Osteocyte (in vitro differentiated cells): Measurements from ENCODE around the gene PKP2. TPM values are rescaled to one million over a fixed set of nuclear protein-coding genes. Genes with fewer than 3 reads are reported as not detected.

Experiments used
- DNase-seq: peaks from one replicate; pipeline ENCODE4 v3.0.0; 2021; ENCODE audit warnings: mixed read lengths; ENCODE audit not compliant: unreplicated experiment; ENCODE audit errors: extremely low spot score
- H3K27ac Mint-ChIP-seq: one replicate; pipeline ENCODE4 v1.8.0; 2021; ENCODE audit warnings: mild to moderate bottlenecking, mixed read lengths; ENCODE audit not compliant: unreplicated experiment
- H3K27me3 Mint-ChIP-seq: one replicate; pipeline ENCODE4 v1.8.0; 2021; ENCODE audit warnings: mixed read lengths; ENCODE audit not compliant: unreplicated experiment
- H3K36me3 Mint-ChIP-seq: one replicate; pipeline ENCODE4 v1.8.0; 2021; ENCODE audit warnings: mixed read lengths; ENCODE audit not compliant: unreplicated experiment
- H3K4me1 Mint-ChIP-seq: one replicate; pipeline ENCODE4 v1.8.0; 2021; ENCODE audit warnings: mixed read lengths; ENCODE audit not compliant: unreplicated experiment
- H3K4me3 Mint-ChIP-seq: one replicate; pipeline ENCODE4 v1.8.0; 2021; ENCODE audit warnings: mild to moderate bottlenecking, moderate library complexity, mixed read lengths; ENCODE audit not compliant: unreplicated experiment
- H3K9me3 Mint-ChIP-seq: one replicate; pipeline ENCODE4 v1.8.0; 2021; ENCODE audit warnings: mixed read lengths; ENCODE audit not compliant: unreplicated experiment
- CTCF ChIP-seq: fragments of 200-600 bp; sonication (generic); IDR thresholded peaks from 2 replicates; pipeline ENCODE4 v1.5.0; 2021; ENCODE audit warnings: antibody characterized with exemption, mild to moderate bottlenecking, moderate library complexity
- total RNA-seq: library from RNA; stranded (reverse); gene quantifications from 2 replicates; pipeline ENCODE4 v1.2.1, GENCODE V29; 2021

The PKP2 gene
- total RNA-seq, 1 donor from 2014 or later = 2.1 TPM

DNA sequence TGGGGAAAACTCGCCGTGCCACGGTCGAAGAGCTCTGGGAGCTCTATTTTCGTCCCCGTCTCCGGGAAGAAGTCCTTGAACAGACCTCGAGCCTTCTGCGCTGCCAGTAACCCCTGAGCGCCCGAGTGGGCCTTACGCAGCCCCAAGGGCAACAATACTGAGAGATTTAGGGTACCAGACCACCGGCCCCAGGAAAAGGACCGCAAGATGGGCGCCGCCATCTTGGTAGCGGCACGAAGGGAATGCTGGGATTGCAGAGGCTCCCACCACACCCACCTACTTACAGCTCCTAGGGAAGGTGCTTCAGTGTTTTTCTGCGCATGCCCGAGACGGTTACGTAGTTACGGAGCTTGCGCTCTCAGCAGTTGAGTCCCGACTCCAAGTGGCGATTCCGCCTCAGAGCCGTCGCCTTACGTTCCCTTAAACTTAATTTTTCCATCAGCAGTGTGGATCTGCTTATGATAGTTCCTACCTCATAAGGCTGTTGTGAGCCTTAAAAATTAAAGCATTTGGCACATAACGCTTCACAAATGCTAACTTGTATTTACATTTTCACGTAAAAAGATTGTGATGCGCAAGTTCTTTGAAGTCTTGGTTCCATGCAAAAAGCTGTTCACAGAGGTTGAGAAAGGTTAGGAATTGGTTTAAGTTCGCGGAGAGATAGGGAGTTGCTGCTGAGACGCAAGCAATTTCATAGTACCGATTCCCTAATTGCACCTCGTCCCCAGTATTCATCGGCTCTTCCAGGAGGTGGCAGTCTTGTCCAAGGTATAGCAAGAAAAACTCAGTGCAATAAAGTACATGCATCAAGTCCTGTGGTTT, 140.7 kb downstream of the PKP2 start, which contains the start of gene YARS2:
Gene YARS2, minus strand, starts transcription at position 244 of the 822 bp plus-strand sequence. Its CDS starts 23 bp downstream, at position 221.
- Mint-ChIP-seq H3K4me3 (peak within 1 kb of the TSS; percentile 90), H3K27ac (peak within 1 kb of the TSS; percentile 94), H3K4me1 (peaks cover 20% of the 10 kb centered on the region), H3K27me3 (no peaks in the 10 kb centered on the region), H3K36me3 (peaks cover 18% of the 10 kb centered on the region), H3K9me3 (no peaks in the 10 kb centered on the region)
- DNase-seq = peak; percentile 96
- peak; percentile 94 for TF ChIP-seq CTCF

DNA sequence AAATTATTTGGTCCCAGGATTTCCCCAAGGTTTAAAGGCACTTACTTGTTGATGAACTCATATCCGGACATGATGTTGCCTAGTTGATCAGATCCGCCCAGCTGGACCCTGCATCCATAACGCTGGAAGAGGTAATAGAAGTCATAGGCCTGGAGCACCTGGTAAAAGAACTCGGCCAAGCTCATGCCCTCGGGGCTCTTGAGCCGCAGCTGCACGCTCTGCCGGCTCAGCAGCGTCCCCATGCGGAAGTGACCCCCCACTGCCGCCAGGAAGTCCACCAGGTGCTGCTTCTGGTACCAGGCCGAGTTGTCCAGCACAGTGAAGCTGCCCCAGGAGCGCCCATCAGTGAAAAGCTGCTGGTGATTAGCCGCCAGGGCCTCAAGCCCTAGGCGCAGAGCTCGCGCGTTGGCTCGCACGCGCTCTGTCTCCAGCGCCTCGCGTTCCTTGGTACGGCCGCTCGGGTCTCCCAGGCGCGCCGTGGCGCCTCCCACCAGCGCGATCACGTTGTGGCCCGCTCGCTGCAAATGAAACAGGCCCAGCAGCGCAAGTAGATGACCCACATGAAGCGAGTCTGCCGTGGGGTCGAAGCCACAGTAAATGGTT, 141.4 kb downstream of the PKP2 start:
- no peaks in the 10 kb centered on the region for H3K27me3 Mint-ChIP-seq
- peaks cover 23% of the 10 kb centered on the region for H3K36me3 Mint-ChIP-seq
- peak overlapping the region; percentile 94 for H3K27ac Mint-ChIP-seq
- DNase-seq = peak; percentile 91
- peak overlapping the region; percentile 90 for H3K4me3 Mint-ChIP-seq
- TF ChIP-seq CTCF = peak; percentile 80
- peaks cover 20% of the 10 kb centered on the region for H3K4me1 Mint-ChIP-seq
- H3K9me3 Mint-ChIP-seq = no peaks in the 10 kb centered on the region

GRCh38 chr12:32754111-32754510, 142.5 kb downstream of the PKP2 start:
- H3K4me3 Mint-ChIP-seq = peak overlapping the region; percentile 90
- H3K4me1 Mint-ChIP-seq = peaks cover 20% of the 10 kb centered on the region
- H3K27ac Mint-ChIP-seq = peak overlapping the region; percentile 94
- H3K27me3 Mint-ChIP-seq = no peaks in the 10 kb centered on the region
- no peaks in the 10 kb centered on the region for H3K9me3 Mint-ChIP-seq
- peaks cover 26% of the 10 kb centered on the region for H3K36me3 Mint-ChIP-seq
- TF ChIP-seq CTCF = no peak
- DNase-seq = no peak

- TF ChIP-seq CTCF = no peak
- Mint-ChIP-seq H3K4me1 (peaks cover 20% of the 10 kb centered on the region), H3K27ac (no peak overlapping the region), H3K36me3 (peaks cover 26% of the 10 kb centered on the region), H3K4me3 (peak overlapping the region; percentile 90), H3K9me3 (no peaks in the 10 kb centered on the region), H3K27me3 (no peaks in the 10 kb centered on the region)
- no peak for DNase-seq
Observed at GRCh38 chr12:32753605-32754004, 143.0 kb downstream of the PKP2 start.

DNA sequence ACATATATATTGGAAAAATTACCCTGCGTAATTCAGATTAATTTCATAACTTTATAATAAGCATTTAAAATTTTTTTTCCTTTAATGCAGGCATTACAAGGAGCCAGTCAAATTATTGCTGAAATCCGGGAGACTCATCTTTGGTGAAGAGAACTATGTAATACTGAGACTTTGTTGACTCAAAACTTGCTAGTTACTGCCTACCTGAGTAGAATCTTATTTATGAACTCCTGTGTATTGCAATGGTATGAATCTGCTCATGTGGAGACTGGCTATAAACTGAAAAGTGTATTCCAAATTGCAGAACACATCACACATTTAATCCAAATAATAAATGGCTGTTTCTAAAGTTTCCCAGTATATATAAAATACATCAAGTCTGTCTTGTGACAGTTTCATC, 153.3 kb downstream of the PKP2 start:
- Mint-ChIP-seq H3K27me3 (no peaks in the 10 kb centered on the region), H3K4me3 (no peak overlapping the region), H3K36me3 (peaks cover 51% of the 10 kb centered on the region), H3K9me3 (no peaks in the 10 kb centered on the region), H3K4me1 (no peaks in the 10 kb centered on the region), H3K27ac (no peak overlapping the region)
- DNase-seq = no peak
- TF ChIP-seq CTCF = no peak
